ENCODE results near the gene SHANK2. TPM values are rescaled to one million over a fixed set of nuclear protein-coding genes. Genes with fewer than 3 reads are reported as not detected.

The SHANK2 gene
- total and polyA plus RNA-seq, 2 donors from 2014 or later = 4.0 to 57.8 TPM

GRCh38 chr11:71252770-71253730 lies 673 bp upstream of the SHANK2 start:
- intact Hi-C loops (cut with DNase I) = no loop called here
- Histone ChIP-seq H3K27me3 (ENCODE audit: control insufficient read depth, insufficient read depth, low read length) (no peaks in the 10 kb centered on the region), H3K9ac (ENCODE audit: low read length in 3 of 3) (no peak overlapping the region), H3K4me1 (ENCODE audit: control insufficient read depth in 2 of 3, insufficient read depth in 2 of 3, low read depth in 1 of 3, low read length in 3 of 3) (peaks cover 0 to 20% (median 20%) of the 10 kb centered on the region in 3 donors), H3K36me3 (ENCODE audit: control insufficient read depth in 2 of 3, insufficient read depth in 3 of 3, low read length in 3 of 3) (no peaks in the 10 kb centered on the region), H3K4me3 (ENCODE audit: low read length in 3 of 3) (peak overlapping the region; percentile 20 to 51 (median 38)), H3K27ac (ENCODE audit: low read depth in 2 of 2, low read length in 2 of 2) (peak overlapping the region; percentile 61 to 77), H3K9me3 (ENCODE audit: control insufficient read depth in 2 of 3, insufficient read depth in 1 of 3, low read length in 3 of 3) (no peaks in the 10 kb centered on the region)
- FAIRE-seq (no peak), DNase-seq (peak in 4 of 5 donors; percentile 87 to 92 (median 89))
- no peak for TF ChIP-seq CTCF (IDR thresholded peaks at IDR 0.05; ENCODE audit: borderline replicate concordance, extremely low read depth, insufficient read depth)

GRCh38 chr11:71251761-71252268 lies 562 bp downstream of the SHANK2 start:
- no peaks in the 10 kb centered on the region for H3K27me3 ChIP-seq (ENCODE audit: control insufficient read depth, insufficient read depth, low read length)
- H3K9ac ChIP-seq (ENCODE audit: low read length in 3 of 3) = peak overlapping the region; percentile 8 to 57 (median 48)
- peak overlapping the region; percentile 87 to 89 for H3K27ac ChIP-seq (ENCODE audit: low read depth in 2 of 2, low read length in 2 of 2)
- no peaks in the 10 kb centered on the region for H3K36me3 ChIP-seq (ENCODE audit: control insufficient read depth in 2 of 3, insufficient read depth in 3 of 3, low read length in 3 of 3)
- no peaks in the 10 kb centered on the region for H3K9me3 ChIP-seq (ENCODE audit: control insufficient read depth in 2 of 3, insufficient read depth in 1 of 3, low read length in 3 of 3)
- intact Hi-C loops (cut with DNase I) = no loop called here
- peak; percentile 40 for TF ChIP-seq CTCF (IDR thresholded peaks at IDR 0.05; ENCODE audit: borderline replicate concordance, extremely low read depth, insufficient read depth)
- FAIRE-seq (no peak), DNase-seq (peak in 4 of 5 donors; percentile 75 to 85 (median 77))
- peak overlapping the region; percentile 46 to 76 (median 72) for H3K4me3 ChIP-seq (ENCODE audit: low read length in 3 of 3)
- H3K4me1 ChIP-seq (ENCODE audit: control insufficient read depth in 2 of 3, insufficient read depth in 2 of 3, low read depth in 1 of 3, low read length in 3 of 3) = peaks cover 0 to 22% (median 20%) of the 10 kb centered on the region in 3 donors

GRCh38 chr11:71251151-71251721 lies 1.1 kb downstream of the SHANK2 start:
- no peak for FAIRE-seq
- Histone ChIP-seq H3K9ac (ENCODE audit: low read length in 3 of 3) (peak overlapping the region in 2 of 3 donors; percentile 22 to 35), H3K9me3 (ENCODE audit: control insufficient read depth in 2 of 3, insufficient read depth in 1 of 3, low read length in 3 of 3) (no peaks in the 10 kb centered on the region), H3K27me3 (ENCODE audit: control insufficient read depth, insufficient read depth, low read length) (no peaks in the 10 kb centered on the region), H3K4me1 (ENCODE audit: control insufficient read depth in 2 of 3, insufficient read depth in 2 of 3, low read depth in 1 of 3, low read length in 3 of 3) (peaks cover 0 to 24% (median 21%) of the 10 kb centered on the region in 3 donors), H3K36me3 (ENCODE audit: control insufficient read depth in 2 of 3, insufficient read depth in 3 of 3, low read length in 3 of 3) (no peaks in the 10 kb centered on the region), H3K4me3 (ENCODE audit: low read length in 3 of 3) (peak overlapping the region in 2 of 3 donors; percentile 28 to 53), H3K27ac (ENCODE audit: low read depth in 2 of 2, low read length in 2 of 2) (peak overlapping the region; percentile 45 to 87)
- DNase-seq = peak; percentile 61 to 85 (median 73)
- TF ChIP-seq CTCF (IDR thresholded peaks at IDR 0.05; ENCODE audit: borderline replicate concordance, extremely low read depth, insufficient read depth) = no peak
- intact Hi-C loops (cut with DNase I) = no loop called here
